Hepatocyte (in vitro differentiated cells): ENCODE results near the gene CDC45. TPM values are rescaled to one million over a fixed set of nuclear protein-coding genes. Genes with fewer than 3 reads are reported as not detected.

Experiments
- DNase-seq: peaks from one replicate; pipeline ENCODE4 v3.0.0-alpha.2; 2016; ENCODE audit warnings: low spot score
- H2AFZ ChIP-seq: fragments of 200-600 bp; sonication (generic); 2 replicates; pipeline ENCODE4 v1.6.0; 2016; ENCODE audit warnings: antibody characterized with exemption, mild to moderate bottlenecking
- H3K27ac ChIP-seq: fragments of 200-600 bp; sonication (generic); 2 replicates; pipeline ENCODE4 v1.5.1; 2016; ENCODE audit warnings: mild to moderate bottlenecking
- H3K27me3 ChIP-seq: fragments of 200-600 bp; sonication (generic); 2 replicates; pipeline ENCODE4 v1.6.1; 2016
- H3K36me3 ChIP-seq: fragments of 200-600 bp; sonication (generic); replicated peaks from 2 replicates; pipeline ENCODE4 v1.5.1; 2016; ENCODE audit warnings: low read depth; ENCODE audit not compliant: insufficient read depth
- H3K4me1 ChIP-seq: fragments of 200-600 bp; sonication (generic); 2 replicates; pipeline ENCODE4 v1.5.1; 2016; ENCODE audit warnings: mild to moderate bottlenecking, moderate library complexity; ENCODE audit not compliant: insufficient read depth
- H3K4me2 ChIP-seq: fragments of 200-600 bp; sonication (generic); 2 replicates; pipeline ENCODE4 v1.6.0; 2016
- H3K4me3 ChIP-seq: fragments of 200-600 bp; sonication (generic); 2 replicates; pipeline ENCODE4 v1.5.1; 2016; ENCODE audit warnings: mild to moderate bottlenecking
- H3K79me2 ChIP-seq: fragments of 200-600 bp; sonication (generic); 2 replicates; pipeline ENCODE4 v1.6.0; 2017; ENCODE audit warnings: mild to moderate bottlenecking
- H3K9me2 ChIP-seq: fragments of 200-600 bp; sonication (generic); replicated peaks from 2 replicates; pipeline ENCODE4 v1.6.0; 2017; ENCODE audit warnings: mild to moderate bottlenecking; ENCODE audit not compliant: insufficient read depth
- H3K9me3 ChIP-seq: fragments of 200-600 bp; sonication (generic); 2 replicates; pipeline ENCODE4 v1.5.1; 2016; ENCODE audit warnings: low read depth, mild to moderate bottlenecking
- H4K20me1 ChIP-seq: fragments of 200-600 bp; sonication (generic); 2 replicates; pipeline ENCODE4 v1.6.0; 2016; ENCODE audit warnings: mild to moderate bottlenecking; ENCODE audit not compliant: insufficient read depth, poor library complexity, severe bottlenecking
- EZH2 ChIP-seq: fragments of 200-600 bp; sonication (generic); IDR thresholded peaks from 2 replicates; pipeline ENCODE4 v1.6.1; 2016; ENCODE audit warnings: antibody characterized with exemption, mild to moderate bottlenecking, borderline replicate concordance
- EZH2phosphoT487 ChIP-seq: fragments of 200-600 bp; sonication (generic); IDR thresholded peaks from one replicate; pipeline ENCODE4 v1.6.1; 2018; ENCODE audit warnings: antibody characterized with exemption, mild to moderate bottlenecking, low read depth, moderate library complexity; ENCODE audit not compliant: unreplicated experiment, severe bottlenecking
- WGBS: methylation state at CpG from one replicate; pipeline ENCODE4 v1.1.6; 2016; ENCODE audit warnings: low lambda C conversion rate; ENCODE audit errors: missing lambda C conversion rate; 5-methylcytosine and 5-hydroxymethylcytosine counted together
- polyA plus RNA-seq: library from polyadenylated mRNA; unstranded; fragments of >200 nt; fragmentation: Nextera tagmentation; extraction: Ambion mirVana; gene quantifications from 2 replicates; pipeline ENCODE4 v1.2.1, GENCODE V29; 2016
- total RNA-seq: library from RNA; depleted of rRNA; stranded (reverse); fragments of >200 nt; gene quantifications from 2 replicates; pipeline ENCODE4 v1.2.3, GENCODE V29; 2014
- TF ChIP-seq, protein P1 (sequence below): fragments of 200-600 bp; sonication (generic); IDR thresholded peaks from 2 replicates; pipeline ENCODE4 v1.5.1; 2016; ENCODE audit warnings: antibody characterized with exemption, mild to moderate bottlenecking; ENCODE audit not compliant: poor library complexity

The CDC45 gene
- total and polyA plus RNA-seq, 2 experiments from 2014 or later, result 3.5 to 6.5 TPM

DNA sequence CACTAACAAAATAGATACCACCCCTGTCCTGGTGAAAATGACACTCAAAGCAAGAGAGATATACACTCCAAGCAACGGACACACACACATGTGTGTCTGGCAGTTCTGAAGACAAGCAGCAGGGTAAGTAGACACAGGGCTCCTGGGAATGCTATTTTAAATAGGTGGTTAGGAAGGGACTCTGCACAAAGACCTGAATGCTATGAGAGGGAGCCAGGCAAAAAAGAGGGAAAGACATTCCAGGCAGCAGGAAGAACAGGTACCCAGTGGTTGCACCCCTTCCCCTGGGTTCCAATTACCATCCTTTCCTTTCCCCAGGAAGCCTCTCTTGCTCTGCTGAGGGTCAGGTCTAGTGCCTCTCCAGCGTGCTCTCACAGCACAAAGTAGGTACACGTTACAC, 3.7 kb upstream of the CDC45 start:
- Histone ChIP-seq H3K79me2 (peaks cover 55% of the 10 kb centered on the region), H3K4me3 (no peak overlapping the region), H3K27me3 (no peaks in the 10 kb centered on the region), H3K4me2 (no peak overlapping the region), H3K4me1 (no peaks in the 10 kb centered on the region), H3K9me3 (no peaks in the 10 kb centered on the region), H3K27ac (no peak overlapping the region), H4K20me1 (peaks cover 17% of the 10 kb centered on the region), H3K9me2 (no peaks in the 10 kb centered on the region), H3K36me3 (no peaks in the 10 kb centered on the region), H2AFZ (no peak overlapping the region)
- 90% methylated on average over 3 of the region's 3 CpGs for WGBS
- TF ChIP-seq EZH2phosphoT487, result no peak
- TF ChIP-seq EZH2, result no peak
- TF ChIP-seq, protein P1, sequence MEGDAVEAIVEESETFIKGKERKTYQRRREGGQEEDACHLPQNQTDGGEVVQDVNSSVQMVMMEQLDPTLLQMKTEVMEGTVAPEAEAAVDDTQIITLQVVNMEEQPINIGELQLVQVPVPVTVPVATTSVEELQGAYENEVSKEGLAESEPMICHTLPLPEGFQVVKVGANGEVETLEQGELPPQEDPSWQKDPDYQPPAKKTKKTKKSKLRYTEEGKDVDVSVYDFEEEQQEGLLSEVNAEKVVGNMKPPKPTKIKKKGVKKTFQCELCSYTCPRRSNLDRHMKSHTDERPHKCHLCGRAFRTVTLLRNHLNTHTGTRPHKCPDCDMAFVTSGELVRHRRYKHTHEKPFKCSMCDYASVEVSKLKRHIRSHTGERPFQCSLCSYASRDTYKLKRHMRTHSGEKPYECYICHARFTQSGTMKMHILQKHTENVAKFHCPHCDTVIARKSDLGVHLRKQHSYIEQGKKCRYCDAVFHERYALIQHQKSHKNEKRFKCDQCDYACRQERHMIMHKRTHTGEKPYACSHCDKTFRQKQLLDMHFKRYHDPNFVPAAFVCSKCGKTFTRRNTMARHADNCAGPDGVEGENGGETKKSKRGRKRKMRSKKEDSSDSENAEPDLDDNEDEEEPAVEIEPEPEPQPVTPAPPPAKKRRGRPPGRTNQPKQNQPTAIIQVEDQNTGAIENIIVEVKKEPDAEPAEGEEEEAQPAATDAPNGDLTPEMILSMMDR, result no peak
- DNase-seq, result no peak

DNA sequence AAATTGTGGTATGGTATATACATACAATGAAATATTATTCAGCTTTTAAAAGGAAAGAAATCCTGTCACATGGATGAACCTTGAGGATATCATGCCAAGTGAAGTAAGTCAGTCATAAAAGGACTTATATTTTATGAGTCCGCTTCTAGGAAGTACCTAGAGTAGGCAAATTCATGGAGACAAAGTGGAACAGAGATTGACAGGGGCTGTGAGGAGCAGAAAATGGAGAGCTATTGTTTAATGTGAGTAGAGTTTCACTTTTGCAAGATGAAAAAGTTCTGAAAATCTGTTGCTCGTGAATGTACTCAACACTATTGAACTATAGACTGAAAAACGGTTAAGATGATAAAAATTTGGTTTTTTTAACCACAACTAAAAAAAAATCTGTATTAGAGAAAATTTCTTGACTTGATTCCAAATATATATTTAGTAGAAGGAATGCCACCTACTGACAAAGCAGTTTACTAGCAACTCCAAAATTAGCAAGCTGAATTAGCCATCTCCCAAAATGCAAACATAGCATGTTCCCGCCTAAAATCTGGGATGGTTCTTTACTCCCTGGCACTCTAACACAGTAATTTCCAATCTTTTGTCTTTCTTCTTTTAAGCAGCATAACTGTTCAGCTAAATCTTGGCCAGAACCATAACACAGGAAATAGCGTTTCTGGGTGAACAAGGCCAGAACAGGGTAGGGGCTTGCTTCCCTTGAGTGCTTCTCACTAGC, 2.2 kb upstream of the CDC45 start:
- Histone ChIP-seq H2AFZ (no peak overlapping the region), H3K27me3 (no peaks in the 10 kb centered on the region), H4K20me1 (peaks cover 17% of the 10 kb centered on the region), H3K4me2 (peak overlapping the region; percentile 74), H3K4me3 (peak overlapping the region; percentile 15), H3K79me2 (peaks cover 56% of the 10 kb centered on the region), H3K4me1 (no peaks in the 10 kb centered on the region), H3K36me3 (no peaks in the 10 kb centered on the region), H3K9me2 (no peaks in the 10 kb centered on the region), H3K9me3 (no peaks in the 10 kb centered on the region), H3K27ac (no peak overlapping the region)
- 63% methylated on average over 5 of the region's 5 CpGs for WGBS
- TF ChIP-seq EZH2, result no peak
- no peak for TF ChIP-seq EZH2phosphoT487
- TF ChIP-seq, protein P1, result peak; percentile 30
- DNase-seq, result no peak

DNA sequence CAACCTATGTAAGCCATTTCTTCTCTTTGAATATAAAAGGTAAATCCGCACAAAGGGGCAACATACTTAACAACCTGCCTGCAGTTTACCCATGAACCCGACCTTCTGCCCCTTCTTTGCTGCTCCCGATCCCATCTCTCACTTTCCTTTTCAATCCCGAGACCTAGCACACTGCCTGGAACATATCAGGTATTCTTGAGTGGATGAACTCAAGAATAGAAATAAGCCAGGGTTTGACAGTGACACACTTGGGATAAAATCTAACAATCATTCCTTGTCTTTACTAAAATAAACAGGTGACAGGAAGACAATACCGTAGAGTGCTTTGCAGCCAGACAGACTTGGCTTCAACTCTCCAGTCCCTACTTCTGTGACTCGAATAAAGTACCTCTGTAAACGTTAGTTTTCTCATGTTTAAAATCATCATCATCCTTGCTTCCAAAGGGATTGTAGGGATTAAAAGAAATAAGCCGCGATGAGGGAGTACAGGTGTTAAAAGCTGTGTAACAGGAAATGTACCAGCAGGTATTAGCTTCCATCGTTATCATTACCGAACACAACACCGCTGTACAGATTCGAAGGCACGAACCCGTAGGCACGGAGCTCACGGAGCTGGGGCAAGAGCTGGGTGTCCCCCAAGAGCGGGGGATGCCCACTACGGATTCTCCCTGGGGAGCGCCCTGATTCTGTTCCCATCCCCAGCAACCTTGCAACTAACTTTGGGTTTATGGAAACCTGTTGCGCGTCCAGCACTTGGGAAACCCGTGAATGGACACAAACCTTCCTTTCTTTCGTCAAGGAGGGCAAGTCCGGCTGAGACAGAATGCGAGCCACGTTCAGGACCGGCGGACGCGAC, 1.4 kb upstream of the CDC45 start:
- H2AFZ ChIP-seq, result peak overlapping the region; percentile 41
- TF ChIP-seq EZH2phosphoT487 (no peak), EZH2 (no peak)
- TF ChIP-seq, protein P1, result no peak
- peak overlapping the region; percentile 15 for H3K4me3 ChIP-seq
- H3K27ac ChIP-seq, result peak overlapping the region; percentile 94
- DNase-seq, result peak; percentile 17
- no peaks in the 10 kb centered on the region for H3K9me3 ChIP-seq
- H3K27me3 ChIP-seq, result no peaks in the 10 kb centered on the region
- H3K4me2 ChIP-seq, result peak overlapping the region; percentile 74
- peaks cover 56% of the 10 kb centered on the region for H3K79me2 ChIP-seq
- H3K4me1 ChIP-seq, result no peaks in the 10 kb centered on the region
- H4K20me1 ChIP-seq, result peaks cover 17% of the 10 kb centered on the region
- H3K9me2 ChIP-seq, result no peaks in the 10 kb centered on the region
- 3% methylated on average over 31 of the region's 31 CpGs for WGBS
- H3K36me3 ChIP-seq, result no peaks in the 10 kb centered on the region
